ENCODE measurements around the gene IFIT1B. TPM values are rescaled to one million over a fixed set of nuclear protein-coding genes. Genes with fewer than 3 reads are reported as not detected.

IFIT1B gene
- total RNA-seq, 1 donor from 2014 or later = not detected

DNA sequence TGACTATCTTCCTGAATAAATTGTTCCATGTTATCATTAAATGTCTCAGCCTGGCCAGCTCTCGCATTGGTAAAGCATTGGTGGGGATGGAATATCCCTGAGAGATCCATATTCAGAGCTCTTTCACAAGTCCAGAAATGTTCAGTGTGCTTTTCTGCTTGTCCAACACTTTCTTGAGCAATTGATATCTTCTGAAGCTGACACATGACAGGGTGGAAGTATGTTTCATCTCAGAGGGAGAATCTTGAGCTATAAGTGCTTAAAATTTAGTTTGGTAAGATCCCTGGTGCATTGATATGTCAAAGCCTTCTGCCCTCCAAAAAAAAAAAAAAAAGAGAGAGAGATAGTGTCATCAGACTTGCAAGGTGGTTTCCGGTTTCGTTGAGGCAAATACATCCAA is 42.6 kb upstream of the IFIT1B start:
- DNase-seq (no peak), ATAC-seq (no peak)
- Histone ChIP-seq H3K27ac (no peak overlapping the region), H3K4me1 (peaks cover 42% of the 10 kb centered on the region), H3K27me3 (no peaks in the 10 kb centered on the region), H3K4me3 (no peak overlapping the region), H3K36me3 (peaks cover 29% of the 10 kb centered on the region), H3K9me3 (no peaks in the 10 kb centered on the region)
- TF ChIP-seq, protein P1, sequence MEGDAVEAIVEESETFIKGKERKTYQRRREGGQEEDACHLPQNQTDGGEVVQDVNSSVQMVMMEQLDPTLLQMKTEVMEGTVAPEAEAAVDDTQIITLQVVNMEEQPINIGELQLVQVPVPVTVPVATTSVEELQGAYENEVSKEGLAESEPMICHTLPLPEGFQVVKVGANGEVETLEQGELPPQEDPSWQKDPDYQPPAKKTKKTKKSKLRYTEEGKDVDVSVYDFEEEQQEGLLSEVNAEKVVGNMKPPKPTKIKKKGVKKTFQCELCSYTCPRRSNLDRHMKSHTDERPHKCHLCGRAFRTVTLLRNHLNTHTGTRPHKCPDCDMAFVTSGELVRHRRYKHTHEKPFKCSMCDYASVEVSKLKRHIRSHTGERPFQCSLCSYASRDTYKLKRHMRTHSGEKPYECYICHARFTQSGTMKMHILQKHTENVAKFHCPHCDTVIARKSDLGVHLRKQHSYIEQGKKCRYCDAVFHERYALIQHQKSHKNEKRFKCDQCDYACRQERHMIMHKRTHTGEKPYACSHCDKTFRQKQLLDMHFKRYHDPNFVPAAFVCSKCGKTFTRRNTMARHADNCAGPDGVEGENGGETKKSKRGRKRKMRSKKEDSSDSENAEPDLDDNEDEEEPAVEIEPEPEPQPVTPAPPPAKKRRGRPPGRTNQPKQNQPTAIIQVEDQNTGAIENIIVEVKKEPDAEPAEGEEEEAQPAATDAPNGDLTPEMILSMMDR (IDR thresholded peaks at IDR 0.05) = no peak
- intact Hi-C loops (cut with DNase I) = no loop called here

- Histone ChIP-seq H3K9me3 (no peaks in the 10 kb centered on the region), H3K27me3 (no peaks in the 10 kb centered on the region), H3K27ac (no peak overlapping the region), H3K4me3 (no peak overlapping the region), H3K36me3 (peaks cover 37% of the 10 kb centered on the region), H3K4me1 (peaks cover 35% of the 10 kb centered on the region)
- DNase-seq (no peak), ATAC-seq (no peak)
- TF ChIP-seq, protein P1 (IDR thresholded peaks at IDR 0.05) = no peak
- intact Hi-C loops (cut with DNase I) = no loop called here
Measured at GRCh38 chr10:89336241-89336640, 41.6 kb upstream of the IFIT1B start.

GRCh38 chr10:89337484-89337883 is 40.4 kb upstream of the IFIT1B start:
- no peaks in the 10 kb centered on the region for H3K27me3 ChIP-seq
- peaks cover 37% of the 10 kb centered on the region for H3K36me3 ChIP-seq
- no peak overlapping the region for H3K4me3 ChIP-seq
- H3K27ac ChIP-seq = no peak overlapping the region
- H3K4me1 ChIP-seq = peaks cover 32% of the 10 kb centered on the region
- ATAC-seq (no peak), DNase-seq (no peak)
- H3K9me3 ChIP-seq = no peaks in the 10 kb centered on the region
- TF ChIP-seq, protein P1 (IDR thresholded peaks at IDR 0.05) = no peak
- intact Hi-C loops (cut with DNase I) = no loop called here

- no peak for DNase-seq
- Histone ChIP-seq H3K27me3 (no peaks in the 10 kb centered on the region), H3K4me3 (no peak overlapping the region), H3K4me1 (peaks cover 20% of the 10 kb centered on the region), H3K27ac (no peak overlapping the region), H3K9me3 (no peaks in the 10 kb centered on the region), H3K36me3 (peaks cover 37% of the 10 kb centered on the region)
- TF ChIP-seq, protein P1 (IDR thresholded peaks at IDR 0.05) = no peak
- ATAC-seq = no peak
- intact Hi-C loops (cut with DNase I) = no loop called here
Measured at GRCh38 chr10:89338713-89339112, 39.1 kb upstream of the IFIT1B start.

DNA sequence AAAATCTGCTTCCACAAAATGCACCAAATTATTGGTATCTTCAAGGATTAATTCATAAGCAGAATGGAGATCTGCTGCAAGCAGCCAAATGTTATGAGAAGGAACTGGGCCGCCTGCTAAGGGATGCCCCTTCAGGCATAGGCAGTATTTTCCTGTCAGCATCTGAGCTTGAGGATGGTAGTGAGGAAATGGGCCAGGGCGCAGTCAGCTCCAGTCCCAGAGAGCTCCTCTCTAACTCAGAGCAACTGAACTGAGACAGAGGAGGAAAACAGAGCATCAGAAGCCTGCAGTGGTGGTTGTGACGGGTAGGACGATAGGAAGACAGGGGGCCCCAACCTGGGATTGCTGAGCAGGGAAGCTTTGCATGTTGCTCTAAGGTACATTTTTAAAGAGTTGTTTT is 38.0 kb upstream of the IFIT1B start:
- Histone ChIP-seq H3K4me1 (peaks cover 10% of the 10 kb centered on the region), H3K27ac (no peak overlapping the region), H3K9me3 (no peaks in the 10 kb centered on the region), H3K27me3 (no peaks in the 10 kb centered on the region), H3K36me3 (peaks cover 37% of the 10 kb centered on the region), H3K4me3 (no peak overlapping the region)
- intact Hi-C loops (cut with DNase I) = no loop called here
- DNase-seq = no peak
- TF ChIP-seq, protein P1 (IDR thresholded peaks at IDR 0.05) = no peak
- no peak for ATAC-seq

GRCh38 chr10:89341649-89342048 is 36.2 kb upstream of the IFIT1B start:
- H3K9me3 ChIP-seq = no peaks in the 10 kb centered on the region
- H3K36me3 ChIP-seq = peaks cover 37% of the 10 kb centered on the region
- intact Hi-C loops (cut with DNase I) = no loop called here
- no peak for ATAC-seq
- H3K4me3 ChIP-seq = no peak overlapping the region
- no peaks in the 10 kb centered on the region for H3K27me3 ChIP-seq
- DNase-seq = no peak
- TF ChIP-seq, protein P1 (IDR thresholded peaks at IDR 0.05) = no peak
- peaks cover 9% of the 10 kb centered on the region for H3K4me1 ChIP-seq
- H3K27ac ChIP-seq = no peak overlapping the region
